HepG2 (cell line): ENCODE results near the gene STXBP5L. TPM values are rescaled to one million over a fixed set of nuclear protein-coding genes. Genes with fewer than 3 reads are reported as not detected.

Experiments
- ATAC-seq: fragments of 200-7000 bp; cut with Tn5 transposase; 3 replicates; pipeline ENCODE4 v1.9.1; 2020; ENCODE audit warnings: mild to moderate bottlenecking, moderate library complexity
- BruUV-seq: library from RNA; stranded (reverse); fragments of 400-500 nt; replicated peaks from 2 replicates; lab custom pipeline; 2021; lab: Mats Ljungman, UMichigan
- CTCF ChIA-PET: fragments of 300-600 bp; formaldehyde crosslinking; extraction: SDS; loops from one replicate; lab custom pipeline; 2021; ENCODE audit warnings: low total read pairs, inconsistent platforms, low intra/inter-chr PET ratio; lab: Yijun Ruan, JAX
- POLR2A ChIA-PET: fragments of 350-600 bp; sonication (Branson Sonifier 250); formaldehyde crosslinking; loops from one replicate; lab custom pipeline; 2020; ENCODE audit warnings: antibody characterized with exemption, inconsistent platforms; lab: Yijun Ruan, JAX
- DNase-seq: peaks from one replicate; pipeline ENCODE4 v3.0.0-alpha.2; 2015; ENCODE audit warnings: low spot score
- FAIRE-seq: peaks from 3 replicates; lab custom pipeline; 2011; peaks lifted over from hg19 to GRCh38; lab: Jason Lieb, UNC
- H2AFZ ChIP-seq: one replicate; pipeline ENCODE4 v1.6.1; 2011; ENCODE audit warnings: low read length, inconsistent platforms
- H3K27ac ChIP-seq: fragments of 300-600 bp; 3 replicates; pipeline ENCODE4 v1.8.0; 2011; ENCODE audit warnings: mixed run types, mild to moderate bottlenecking, mixed read lengths, low read length, inconsistent platforms; ENCODE audit not compliant: insufficient read depth; ENCODE audit errors: extremely low read length
- H3K27me3 ChIP-seq, 2 experiments: fragments of 200-600 bp in 1 of 2; 2 replicates in 1 of 2; 3 replicates in 1 of 2; pipeline versions ENCODE4 v1.6.0 to v1.8.0; 2011; ENCODE audit warnings: low read length in 2 of 2, mild to moderate bottlenecking in 2 of 2, moderate library complexity in 2 of 2, inconsistent platforms in 1 of 2; ENCODE audit not compliant: insufficient read depth in 2 of 2, control insufficient read depth in 1 of 2
- H3K36me3 ChIP-seq, 2 experiments: fragments of 200-600 bp in 1 of 2; replicated peaks in 1 of 2; 2 replicates in 1 of 2; 3 replicates in 1 of 2; pipeline versions ENCODE4 v1.5.1 to v1.8.0; 2011; ENCODE audit warnings: low read length in 2 of 2, inconsistent platforms in 1 of 2; ENCODE audit not compliant: insufficient read depth in 2 of 2, control insufficient read depth in 1 of 2
- H3K4me1 ChIP-seq: 2 replicates; pipeline ENCODE4 v1.5.1; 2012; ENCODE audit warnings: low read length, inconsistent platforms; ENCODE audit not compliant: insufficient read depth
- H3K4me2 ChIP-seq: 2 replicates; pipeline ENCODE4 v1.6.0; 2011; ENCODE audit warnings: low read depth, low read length, inconsistent platforms
- H3K4me3 ChIP-seq, 3 experiments: fragments of 200-600 bp in 1 of 3; sonication (generic), shearing (Covaris generic) in 1 of 3; replicated peaks in 1 of 3; 2 replicates each; pipeline ENCODE4 v1.5.1; 2011 to 2016; ENCODE audit warnings: low read length in 3 of 3, inconsistent platforms in 2 of 3, low read depth in 2 of 3, mild to moderate bottlenecking in 2 of 3, control low read depth in 1 of 3, mixed read lengths in 1 of 3; ENCODE audit not compliant: insufficient read depth in 1 of 3
- H3K79me2 ChIP-seq: one replicate; pipeline ENCODE4 v1.6.1; 2011; ENCODE audit warnings: low read length, inconsistent platforms; ENCODE audit not compliant: insufficient read depth
- H3K9ac ChIP-seq: 2 replicates; pipeline ENCODE4 v1.6.0; 2011; ENCODE audit warnings: mild to moderate bottlenecking, low read depth, low read length, inconsistent platforms; ENCODE audit not compliant: insufficient read depth
- H3K9me3 ChIP-seq: 2 replicates; pipeline ENCODE4 v1.5.1; 2012; ENCODE audit warnings: mild to moderate bottlenecking, low read length
- H4K20me1 ChIP-seq: 2 replicates; pipeline ENCODE4 v1.6.0; 2011; ENCODE audit warnings: inconsistent platforms, mild to moderate bottlenecking, low read length, moderate library complexity; ENCODE audit not compliant: insufficient read depth
- AKNA ChIP-seq: sonication (generic); formaldehyde crosslinking; IDR thresholded peaks from 2 replicates; pipeline ENCODE4 v1.4.0; 2020; ENCODE audit warnings: missing genetic modification reagents, borderline replicate concordance
- GLI4 ChIP-seq: sonication (generic); formaldehyde crosslinking; IDR thresholded peaks from 2 replicates; pipeline ENCODE4 v1.5.1; 2020; ENCODE audit warnings: missing genetic modification reagents, mild to moderate bottlenecking, moderate library complexity, borderline replicate concordance
- MED1 ChIP-seq: sonication (generic); formaldehyde crosslinking; IDR thresholded peaks from 2 replicates; pipeline ENCODE4 v1.4.0; 2020; ENCODE audit warnings: missing genetic modification reagents
- MEF2D ChIP-seq: sonication (generic); formaldehyde crosslinking; IDR thresholded peaks from 2 replicates; pipeline ENCODE4 v1.5.1; 2020; ENCODE audit warnings: mild to moderate bottlenecking, missing genetic modification reagents
- REPIN1 ChIP-seq: sonication (generic); formaldehyde crosslinking; IDR thresholded peaks from 2 replicates; pipeline ENCODE4 v1.8.0; 2022; ENCODE audit warnings: missing genetic modification reagents, low read depth, mild to moderate bottlenecking, borderline replicate concordance
- SP4 ChIP-seq: sonication (generic); formaldehyde crosslinking; IDR thresholded peaks from 2 replicates; pipeline ENCODE4 v1.8.1; 2023; ENCODE audit warnings: mild to moderate bottlenecking, missing genetic modification reagents
- ZNF317 ChIP-seq: sonication (generic); formaldehyde crosslinking; IDR thresholded peaks from 2 replicates; pipeline ENCODE4 v1.5.0; 2020; ENCODE audit warnings: mild to moderate bottlenecking, missing genetic modification reagents
- ZNF841 ChIP-seq: sonication (generic); formaldehyde crosslinking; IDR thresholded peaks from 2 replicates; pipeline ENCODE4 v1.8.1; 2023; ENCODE audit warnings: missing genetic modification reagents, borderline replicate concordance
- WGBS: methylation state at CpG from one replicate; pipeline ENCODE4 v1.1.6; 2017; ENCODE audit warnings: low lambda C conversion rate; 5-methylcytosine and 5-hydroxymethylcytosine counted together
- in situ Hi-C: cut with HindIII; loops from 2 replicates; pipeline ENCODE4 v1.10.0; 2017; ENCODE audit warnings: low pct_unique_long_range_greater_than_20kb; ENCODE audit not compliant: extremely low pct_ligation_motif_present
- intact Hi-C: fragments of 100-400 bp; cut with micrococcal nuclease; formaldehyde crosslinking; loops from one replicate; pipeline ENCODE4 v1.10.0; 2022; ENCODE audit not compliant: unreplicated experiment
- polyA plus RNA-seq, 8 experiments: library from polyadenylated mRNA; depleted of rRNA in 3 of 8; stranded (reverse) in 7 of 8; unstranded in 1 of 8; fragments of >200 nt; fragmentation: Illumina TruSeq in 4 of 8; extraction: Trizol in 4 of 8; gene quantifications; 2 replicates each; pipeline versions ENCODE4 v1.2.1 to v1.2.3, GENCODE V29; 2011 to 2016; ENCODE audit warnings: low read depth in 4 of 8, missing spikeins in 1 of 8, mixed read lengths in 1 of 8; ENCODE audit not compliant: insufficient read depth in 1 of 8
- total RNA-seq, 5 experiments: library from RNA; depleted of rRNA; stranded (reverse); fragments of >200 nt; fragmentation: Illumina TruSeq; extraction: Trizol; gene quantifications; 2 replicates each; pipeline ENCODE4 v1.2.3, GENCODE V29; 2016; ENCODE audit warnings: low read depth in 1 of 5

STXBP5L gene
- total and polyA plus RNA-seq, 2 of the 13 experiments (the other 11 are each of a cell fraction or from before 2014, with no cell fraction given), result not detected

GRCh38 chr3:120908030-120908794 is at the start of gene STXBP5L (continued):
- peak; percentile 50; the same call in 1 of the 2 replicates for TF ChIP-seq REPIN1 (CRISPR knock-in tag)
- TF ChIP-seq SP4, result peak; percentile 76

GRCh38 chr3:120858521-120858920 is 49.5 kb upstream of the STXBP5L start:
- no TSS peak for BruUV-seq
- Histone ChIP-seq H3K9ac (no peak overlapping the region), H3K4me3 (no peak overlapping the region), H4K20me1 (no peaks in the 10 kb centered on the region), H3K4me2 (no peak overlapping the region), H3K9me3 (no peaks in the 10 kb centered on the region), H3K79me2 (no peaks in the 10 kb centered on the region), H3K27ac (no peak overlapping the region), H3K27me3 (no peaks in the 10 kb centered on the region), H2AFZ (no peak overlapping the region), H3K4me1 (no peaks in the 10 kb centered on the region), H3K36me3 (no peaks in the 10 kb centered on the region)
- FAIRE-seq, result no peak
- TF ChIP-seq GLI4 (CRISPR knock-in tag), result no peak
- TF ChIP-seq MEF2D, result no peak
- TF ChIP-seq ZNF317, result no peak
- no peak for TF ChIP-seq AKNA (CRISPR knock-in tag)
- no peak for TF ChIP-seq MED1 (CRISPR knock-in tag)
- TF ChIP-seq ZNF841 (CRISPR knock-in tag), result no peak
- 1% methylated on average over 3 of the region's 3 CpGs for WGBS
- ATAC-seq, result no peak
- POLR2A ChIA-PET, result no interaction called here
- intact Hi-C loops, result no loop called here
- no peak for DNase-seq
- in situ Hi-C loops, result no loop called here
- CTCF ChIA-PET, result no interaction called here
